Body of pancreas (tissue), 4 donors: ENCODE results near the gene LANCL3. TPM values are rescaled to one million over a fixed set of nuclear protein-coding genes. Genes with fewer than 3 reads are reported as not detected.

ENCODE experiments used
- ATAC-seq: fragments of 150-250 bp; one replicate; pipeline ENCODE4 v1.9.1; 2016
- DNase-seq, 4 donors: peaks; one replicate each; pipeline ENCODE4 v3.0.0-alpha.2; 2019
- H3K27ac ChIP-seq, 4 donors: fragments of 200-600 bp; sonication (generic); 1 replicate in 3 of 4; 2 replicates in 1 of 4; pipeline versions ENCODE4 v1.5.1 to v1.6.1; 2016 to 2019; ENCODE audit warnings: mild to moderate bottlenecking in 1 of 4, mixed read lengths in 1 of 4, moderate library complexity in 1 of 4
- H3K27me3 ChIP-seq, 2 donors: fragments of 200-600 bp; sonication (generic); one replicate each; pipeline ENCODE4 v1.6.0; 2016; ENCODE audit warnings: mild to moderate bottlenecking in 1 of 2
- H3K36me3 ChIP-seq, 2 donors: fragments of 200-600 bp; sonication (generic); replicated peaks in 1 of 2; 2 replicates each; pipeline ENCODE4 v1.5.1; 2016; ENCODE audit warnings: low read depth in 2 of 2; ENCODE audit not compliant: insufficient read depth in 1 of 2
- H3K4me1 ChIP-seq: fragments of 200-600 bp; sonication (generic); one replicate; pipeline ENCODE4 v1.6.0; 2016
- H3K4me3 ChIP-seq, 2 donors: fragments of 200-600 bp; sonication (generic); 1 replicate in 1 of 2; 2 replicates in 1 of 2; pipeline ENCODE4 v1.5.1; 2016 to 2019
- H3K9me3 ChIP-seq, 3 donors: fragments of 200-600 bp; sonication (generic); 1 replicate in 2 of 3; 2 replicates in 1 of 3; pipeline ENCODE4 v1.5.1; 2016
- POLR2A ChIP-seq, 3 donors: fragments of 450-650 bp; IDR thresholded peaks; one replicate each; pipeline ENCODE4 v1.6.1; 2016; ENCODE audit warnings: antibody characterized with exemption in 3 of 3, mild to moderate bottlenecking in 2 of 3
- WGBS, 2 donors: methylation state at CpG; one replicate each; pipeline ENCODE4 v1.1.5; 2017; 5-methylcytosine and 5-hydroxymethylcytosine counted together
- intact Hi-C: fragments of 100-400 bp; cut with DNase I; formaldehyde crosslinking; loops from one replicate; pipeline ENCODE4 v1.15.1; 2023
- total RNA-seq, 2 donors: library from RNA; depleted of rRNA; stranded (reverse); fragments of >200 nt; gene quantifications; one replicate each; pipeline ENCODE4 v1.1.0, GENCODE V29; 2016
- TF ChIP-seq, protein P1 (sequence below), 7 experiments: fragments of 450-650 bp in 4 of 7; fragments of 200-600 bp in 3 of 7; sonication (generic) in 3 of 7; IDR thresholded peaks; one replicate each; pipeline ENCODE4 v1.5.1; 2016 to 2019; ENCODE audit warnings: antibody characterized with exemption in 7 of 7

The LANCL3 gene
- total RNA-seq, 2 donors from 2014 or later: 0.26 TPM; not detected in 1

DNA sequence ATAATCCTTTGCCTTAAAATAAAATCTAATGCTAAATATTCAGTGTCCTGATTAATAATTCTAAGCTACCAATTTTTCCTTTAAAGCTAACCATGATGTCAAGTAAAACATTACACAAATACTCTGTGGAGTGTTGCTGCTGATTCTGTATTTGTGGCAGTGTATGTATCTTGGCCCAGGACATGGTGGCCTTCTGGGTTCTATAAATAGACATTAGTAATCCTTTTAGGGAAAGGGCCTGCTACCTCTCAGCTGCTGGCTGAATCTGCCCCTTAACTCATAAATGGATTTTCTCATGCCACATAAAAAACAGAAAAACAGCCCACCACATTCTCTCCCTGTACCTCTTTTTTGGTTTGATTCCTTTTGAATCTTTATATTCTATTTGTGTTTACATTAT lies 113.0 kb downstream of the LANCL3 start:
- H3K27ac ChIP-seq: peak overlapping the region; percentile 2 to 90 (median 87)
- TF ChIP-seq, protein P1, sequence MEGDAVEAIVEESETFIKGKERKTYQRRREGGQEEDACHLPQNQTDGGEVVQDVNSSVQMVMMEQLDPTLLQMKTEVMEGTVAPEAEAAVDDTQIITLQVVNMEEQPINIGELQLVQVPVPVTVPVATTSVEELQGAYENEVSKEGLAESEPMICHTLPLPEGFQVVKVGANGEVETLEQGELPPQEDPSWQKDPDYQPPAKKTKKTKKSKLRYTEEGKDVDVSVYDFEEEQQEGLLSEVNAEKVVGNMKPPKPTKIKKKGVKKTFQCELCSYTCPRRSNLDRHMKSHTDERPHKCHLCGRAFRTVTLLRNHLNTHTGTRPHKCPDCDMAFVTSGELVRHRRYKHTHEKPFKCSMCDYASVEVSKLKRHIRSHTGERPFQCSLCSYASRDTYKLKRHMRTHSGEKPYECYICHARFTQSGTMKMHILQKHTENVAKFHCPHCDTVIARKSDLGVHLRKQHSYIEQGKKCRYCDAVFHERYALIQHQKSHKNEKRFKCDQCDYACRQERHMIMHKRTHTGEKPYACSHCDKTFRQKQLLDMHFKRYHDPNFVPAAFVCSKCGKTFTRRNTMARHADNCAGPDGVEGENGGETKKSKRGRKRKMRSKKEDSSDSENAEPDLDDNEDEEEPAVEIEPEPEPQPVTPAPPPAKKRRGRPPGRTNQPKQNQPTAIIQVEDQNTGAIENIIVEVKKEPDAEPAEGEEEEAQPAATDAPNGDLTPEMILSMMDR (IDR thresholded peaks at IDR 0.05): no peak
- TF ChIP-seq POLR2A (IDR thresholded peaks at IDR 0.05): no peak
- peak; percentile 84 for ATAC-seq

DNA sequence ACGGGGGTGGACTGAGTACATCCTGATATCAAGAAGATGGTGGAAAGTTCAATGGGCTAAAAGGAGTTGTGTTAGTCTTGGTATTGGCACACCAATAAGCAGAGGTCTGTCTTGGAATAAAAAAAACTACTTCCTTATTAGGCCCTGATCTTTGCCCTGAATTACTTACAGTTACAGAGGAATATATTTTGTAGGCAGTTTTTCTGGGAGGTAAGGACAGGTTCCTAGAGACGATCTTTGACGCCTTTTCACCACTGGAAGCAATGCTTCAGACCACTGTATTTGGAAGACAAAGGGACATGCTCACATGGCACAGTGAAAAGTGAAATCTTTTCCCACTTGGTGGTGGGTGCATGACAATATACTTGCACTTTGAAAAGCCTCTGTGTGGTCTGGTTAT lies 113.5 kb downstream of the LANCL3 start:
- Histone ChIP-seq H3K36me3 (no peaks in the 10 kb centered on the region), H3K9me3 (no peaks in the 10 kb centered on the region), H3K4me3 (no peak overlapping the region), H3K4me1 (peaks cover 20% of the 10 kb centered on the region), H3K27me3 (peaks cover 0 to 4% of the 10 kb centered on the region in 2 donors), H3K27ac (peak overlapping the region; percentile 78 to 90 (median 87))
- intact Hi-C loops: no loop called here
- TF ChIP-seq, protein P1 (IDR thresholded peaks at IDR 0.05): no peak
- TF ChIP-seq POLR2A (IDR thresholded peaks at IDR 0.05): no peak
- ATAC-seq (peak; percentile 47), DNase-seq (no peak)
- 43 to 49% methylated on average over 3 of the region's 3 CpGs for WGBS, 2 donors

More for the DNA sequence above, 113.0 kb downstream of the LANCL3 start:
- H3K4me1 ChIP-seq: peaks cover 25% of the 10 kb centered on the region
- H3K27me3 ChIP-seq: peaks cover 0 to 4% of the 10 kb centered on the region in 2 donors
- H3K9me3 ChIP-seq: no peaks in the 10 kb centered on the region
- no peak overlapping the region for H3K4me3 ChIP-seq
- intact Hi-C loops: no loop called here
- peak; percentile 29 to 72 (median 66) for DNase-seq
- no peaks in the 10 kb centered on the region for H3K36me3 ChIP-seq

DNA sequence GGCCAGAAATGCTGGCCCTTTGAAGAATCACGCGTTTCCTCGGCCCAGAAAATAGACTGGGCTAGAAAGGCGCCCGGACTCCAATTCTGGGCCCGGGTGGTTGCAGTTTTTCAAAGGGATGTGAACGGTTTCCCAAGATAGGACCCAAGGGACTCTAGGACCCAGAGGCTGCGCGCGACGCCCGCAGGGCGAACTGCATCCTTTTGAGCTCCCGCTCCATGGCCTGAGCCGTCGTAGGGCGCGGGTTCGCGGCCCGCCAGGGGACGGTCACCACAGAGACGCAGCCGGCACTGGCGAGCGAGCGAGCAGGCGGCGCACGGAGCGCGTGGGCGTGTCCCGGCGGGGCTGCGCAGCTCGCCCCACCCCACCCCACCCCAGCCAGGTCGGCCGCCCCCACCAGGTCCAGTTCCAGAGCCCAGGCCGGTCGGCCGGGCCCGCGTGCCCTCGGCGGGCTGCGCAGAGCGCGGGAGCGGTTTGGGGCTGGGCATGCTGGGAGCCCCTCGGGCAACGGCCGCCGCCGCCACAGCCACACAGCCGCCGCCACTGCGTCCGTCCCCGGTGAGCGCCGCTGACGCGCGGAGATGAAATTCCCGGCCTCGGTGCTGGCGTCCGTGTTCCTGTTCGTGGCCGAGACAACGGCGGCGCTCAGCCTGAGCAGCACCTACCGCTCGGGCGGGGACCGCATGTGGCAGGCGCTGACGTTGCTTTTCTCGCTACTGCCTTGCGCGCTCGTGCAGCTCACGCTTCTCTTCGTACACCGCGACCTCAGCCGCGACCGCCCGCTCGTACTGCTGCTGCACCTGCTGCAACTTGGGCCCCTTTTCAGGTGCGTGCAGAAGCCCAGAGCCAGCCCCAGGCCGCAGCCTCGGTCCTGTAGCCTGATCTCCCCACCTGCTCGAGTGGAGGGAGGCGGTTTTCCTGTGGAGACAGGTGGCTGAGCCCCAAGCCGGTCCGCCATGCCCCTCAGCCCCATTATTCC lies 114.2 kb downstream of the LANCL3 start, which contains the start of gene XK:
Gene XK (plus strand): TSS at position 411 of the 979 bp plus-strand sequence. CDS start 171 bp downstream, at position 582.
- Histone ChIP-seq H3K4me1 (peaks cover 15% of the 10 kb centered on the region), H3K36me3 (no peaks in the 10 kb centered on the region), H3K27me3 (peaks cover 0 to 4% of the 10 kb centered on the region in 2 donors), H3K9me3 (no peaks in the 10 kb centered on the region), H3K4me3 (no peak within 1 kb of the TSS), H3K27ac (peak within 1 kb of the TSS; percentile 78 to 90 (median 87))
- DNase-seq (peak; percentile 62 to 72 (median 65)), ATAC-seq (peak; percentile 74)
- WGBS, 2 donors: 7% methylated on average over 26 of the region's 100 CpGs; no CpG with 5 or more reads in 1 of the 2 donors
- TF ChIP-seq POLR2A (IDR thresholded peaks at IDR 0.05): peak; percentile 61 to 77 (median 72)
- TF ChIP-seq, protein P1 (IDR thresholded peaks at IDR 0.05): no peak
- intact Hi-C loops: no loop called here

DNA sequence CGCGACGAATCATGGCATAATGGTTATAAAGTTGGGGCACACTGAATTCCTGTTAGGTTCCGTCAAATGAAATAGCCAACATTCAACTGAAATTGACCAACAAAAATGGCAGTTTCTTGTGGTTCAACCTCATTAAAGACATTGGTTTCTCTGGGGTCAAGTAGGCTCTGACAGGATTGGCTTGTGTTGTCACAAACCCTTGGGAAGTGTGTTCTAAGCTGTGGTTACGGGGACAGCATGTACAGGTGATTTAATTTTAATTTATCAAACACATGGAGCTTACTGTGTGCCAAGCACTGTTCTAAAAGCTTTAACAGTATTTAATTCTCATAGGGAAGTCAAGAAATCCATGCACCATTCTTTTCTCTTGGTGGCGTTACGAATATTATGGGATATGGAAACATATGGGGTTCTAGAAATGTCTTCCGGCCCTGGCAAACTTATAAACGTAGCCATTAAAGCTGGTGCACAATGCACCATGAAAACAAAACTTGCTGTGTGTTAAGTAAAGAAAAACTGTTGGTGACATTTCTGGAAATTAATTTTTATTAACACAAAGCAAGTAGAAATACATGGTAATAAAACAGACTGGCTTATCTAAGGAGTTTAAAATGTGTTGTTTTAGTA lies 115.0 kb downstream of the LANCL3 start:
- intact Hi-C loops: no loop called here
- H3K27ac ChIP-seq: peak overlapping the region; percentile 78 to 90 (median 87)

More for the DNA sequence above, 115.0 kb downstream of the LANCL3 start:
- WGBS, 2 donors: 33 to 44% methylated on average over 6 to 9 of the region's 9 CpGs
- no peak for DNase-seq
- H3K27me3 ChIP-seq: no peaks in the 10 kb centered on the region
- H3K9me3 ChIP-seq: no peaks in the 10 kb centered on the region
- TF ChIP-seq POLR2A (IDR thresholded peaks at IDR 0.05): no peak
- TF ChIP-seq, protein P1 (IDR thresholded peaks at IDR 0.05): no peak
- peaks cover 11% of the 10 kb centered on the region for H3K4me1 ChIP-seq
- no peak for ATAC-seq
- H3K36me3 ChIP-seq: no peaks in the 10 kb centered on the region
- no peak overlapping the region for H3K4me3 ChIP-seq
